HepG2 (cell line): ENCODE data around the gene RCOR1. TPM values are rescaled to one million over a fixed set of nuclear protein-coding genes. Genes with fewer than 3 reads are reported as not detected.
A peak's percentile ranks its signal among the peaks of the same experiment; 100 is the strongest.

Experiments
- ARHGAP35 ChIP-seq: sonication (generic); formaldehyde crosslinking; IDR thresholded peaks from 2 replicates; pipeline ENCODE4 v1.9.0; 2022; ENCODE audit warnings: mild to moderate bottlenecking, inconsistent platforms, moderate library complexity, missing genetic modification reagents, borderline replicate concordance
- HNF4A ChIP-seq: sonication (generic); formaldehyde crosslinking; IDR thresholded peaks from 2 replicates; pipeline ENCODE4 v1.4.0; 2020; ENCODE audit warnings: missing genetic modification reagents
- HNRNPK ChIP-seq: fragments of 200-400 bp; formaldehyde crosslinking; IDR thresholded peaks from 2 replicates; pipeline ENCODE4 v1.6.1; 2018; ENCODE audit warnings: low read length, low read depth, moderate library complexity, mild to moderate bottlenecking; ENCODE audit not compliant: poor library complexity, severe bottlenecking
- HNRNPL ChIP-seq: fragments of 200-400 bp; formaldehyde crosslinking; IDR thresholded peaks from 2 replicates; pipeline ENCODE4 v1.6.1; 2017; ENCODE audit warnings: mild to moderate bottlenecking, low read depth, low read length
- HOXA7 ChIP-seq: sonication (generic); formaldehyde crosslinking; IDR thresholded peaks from 2 replicates; pipeline ENCODE4 v1.8.1; 2022; ENCODE audit warnings: mild to moderate bottlenecking, missing genetic modification reagents, moderate library complexity
- PPARG ChIP-seq: conservative IDR thresholded peaks from 2 replicates; pipeline ENCODE4 v1.6.1; 2016; ENCODE audit warnings: missing biosample characterization, missing genetic modification reagents
- PRMT3 ChIP-seq: sonication (generic); formaldehyde crosslinking; IDR thresholded peaks from 2 replicates; pipeline ENCODE4 v1.8.1; 2022; ENCODE audit warnings: low read depth, mild to moderate bottlenecking, moderate library complexity, missing genetic modification reagents, borderline replicate concordance
- SIN3B ChIP-seq: fragments of 150-350 bp; IDR thresholded peaks from 2 replicates; pipeline ENCODE4 v1.6.1; 2014; ENCODE audit warnings: low read length
- ZBTB42 ChIP-seq: sonication (generic); formaldehyde crosslinking; IDR thresholded peaks from 2 replicates; pipeline ENCODE4 v1.5.0; 2020; ENCODE audit warnings: mild to moderate bottlenecking, missing genetic modification reagents
- ZNF251 ChIP-seq: sonication (generic); formaldehyde crosslinking; IDR thresholded peaks from 2 replicates; pipeline ENCODE4 v1.9.0; 2021; ENCODE audit warnings: mild to moderate bottlenecking, missing genetic modification reagents
- polyA plus RNA-seq, 8 experiments: library from polyadenylated mRNA; depleted of rRNA in 3 of 8; stranded (reverse) in 7 of 8; unstranded in 1 of 8; fragments of >200 nt; fragmentation: Illumina TruSeq in 4 of 8; extraction: Trizol in 4 of 8; gene quantifications; 2 replicates each; pipeline versions ENCODE4 v1.2.1 to v1.2.3, GENCODE V29; 2011 to 2016; ENCODE audit warnings: low read depth in 4 of 8, missing spikeins in 1 of 8, mixed read lengths in 1 of 8; ENCODE audit not compliant: insufficient read depth in 1 of 8
- total RNA-seq, 5 experiments: library from RNA; depleted of rRNA; stranded (reverse); fragments of >200 nt; fragmentation: Illumina TruSeq; extraction: Trizol; gene quantifications; 2 replicates each; pipeline ENCODE4 v1.2.3, GENCODE V29; 2016; ENCODE audit warnings: low read depth in 1 of 5
- TF ChIP-seq, protein P1 (sequence below): sonication (generic); formaldehyde crosslinking; IDR thresholded peaks from 2 replicates; pipeline ENCODE4 v1.5.1; 2020; ENCODE audit warnings: mild to moderate bottlenecking, moderate library complexity, missing genetic modification reagents
- TF ChIP-seq, protein P2 (sequence below): sonication (generic); formaldehyde crosslinking; IDR thresholded peaks from 2 replicates; pipeline ENCODE4 v1.4.0; 2020; ENCODE audit warnings: mild to moderate bottlenecking, low read depth, missing genetic modification reagents
- TF ChIP-seq, protein P3 (sequence below): sonication (generic); IDR thresholded peaks from 2 replicates; pipeline ENCODE4 v1.6.1; 2016; ENCODE audit warnings: low read depth, borderline replicate concordance
- TF ChIP-seq, protein P4 (sequence below): sonication (generic); formaldehyde crosslinking; IDR thresholded peaks from 2 replicates; pipeline ENCODE4 v1.5.0; 2020; ENCODE audit warnings: missing genetic modification reagents
- TF ChIP-seq, protein P5 (sequence below): sonication (generic); formaldehyde crosslinking; IDR thresholded peaks from 2 replicates; pipeline ENCODE4 v1.8.0; 2022; ENCODE audit warnings: mild to moderate bottlenecking, missing genetic modification reagents; ENCODE audit not compliant: insufficient replicate concordance
- TF ChIP-seq, protein P6 (sequence below), 2 experiments: IDR thresholded peaks; 2 replicates each; pipeline ENCODE4 v1.6.1; 2011 to 2012; ENCODE audit warnings: low read length in 2 of 2, borderline replicate concordance in 1 of 2, low read depth in 1 of 2, mild to moderate bottlenecking in 1 of 2, moderate library complexity in 1 of 2
- TF ChIP-seq, protein P7 (sequence below): IDR thresholded peaks from 2 replicates; pipeline ENCODE4 v1.6.1; 2012; ENCODE audit warnings: inconsistent platforms

Gene RCOR1
- total and polyA plus RNA-seq, 2 of the 13 experiments (the other 11 are each of a cell fraction or from before 2014, with no cell fraction given), result 10.2 to 11.1 TPM

DNA sequence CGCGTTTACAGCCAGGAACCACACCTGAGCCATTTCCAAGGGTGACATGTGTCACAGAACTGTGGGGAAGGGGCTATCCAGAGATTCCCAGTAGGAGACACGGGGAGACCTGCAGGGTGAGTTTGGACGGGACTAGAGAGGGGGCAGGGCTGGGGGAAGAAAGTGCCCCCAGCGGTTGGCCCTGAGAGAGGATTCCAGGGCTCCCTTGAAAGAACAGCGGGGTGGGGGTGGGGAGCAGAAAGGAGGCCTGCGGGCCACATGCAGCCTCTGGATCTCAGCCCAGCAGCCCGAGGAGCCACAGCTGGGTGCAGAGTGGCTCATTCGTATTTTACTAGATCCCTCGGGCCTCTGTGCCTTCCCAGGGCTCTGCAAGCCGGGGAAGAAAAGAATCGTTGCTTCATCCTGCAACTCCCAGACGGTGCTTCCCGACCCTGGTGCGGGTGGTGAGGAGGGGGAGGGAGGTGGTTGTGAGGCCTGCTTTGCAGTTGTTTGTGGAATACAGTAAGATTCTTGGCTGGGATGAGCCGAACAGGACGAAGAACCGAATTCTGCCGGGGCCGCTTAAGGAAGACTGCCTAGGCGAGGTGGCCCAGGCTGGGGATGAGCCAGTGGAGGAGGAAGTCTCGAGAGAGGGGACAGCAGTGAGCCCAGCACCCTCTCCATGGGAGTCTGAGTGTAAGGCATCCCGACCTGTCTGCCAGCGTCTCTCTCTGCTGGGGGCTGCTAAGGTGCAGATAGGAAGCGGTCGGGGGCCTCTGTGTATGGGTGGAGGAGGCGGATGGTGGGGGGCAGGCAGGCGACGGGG is 46.8 kb upstream of the RCOR1 start (continued):
- TF ChIP-seq, protein P1, sequence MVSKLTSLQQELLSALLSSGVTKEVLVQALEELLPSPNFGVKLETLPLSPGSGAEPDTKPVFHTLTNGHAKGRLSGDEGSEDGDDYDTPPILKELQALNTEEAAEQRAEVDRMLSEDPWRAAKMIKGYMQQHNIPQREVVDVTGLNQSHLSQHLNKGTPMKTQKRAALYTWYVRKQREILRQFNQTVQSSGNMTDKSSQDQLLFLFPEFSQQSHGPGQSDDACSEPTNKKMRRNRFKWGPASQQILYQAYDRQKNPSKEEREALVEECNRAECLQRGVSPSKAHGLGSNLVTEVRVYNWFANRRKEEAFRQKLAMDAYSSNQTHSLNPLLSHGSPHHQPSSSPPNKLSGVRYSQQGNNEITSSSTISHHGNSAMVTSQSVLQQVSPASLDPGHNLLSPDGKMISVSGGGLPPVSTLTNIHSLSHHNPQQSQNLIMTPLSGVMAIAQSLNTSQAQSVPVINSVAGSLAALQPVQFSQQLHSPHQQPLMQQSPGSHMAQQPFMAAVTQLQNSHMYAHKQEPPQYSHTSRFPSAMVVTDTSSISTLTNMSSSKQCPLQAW (CRISPR knock-in tag), result no peak
- TF ChIP-seq SIN3B (no peak), ZBTB42 (CRISPR knock-in tag) (no peak), HOXA7 (CRISPR knock-in tag) (no peak), HNF4A (CRISPR knock-in tag) (0 out of 2 replicates have a peak, but pooled peaks have one; percentile 24), ARHGAP35 (no peak), PRMT3 (no peak), HNRNPK (no peak), ZNF251 (CRISPR knock-in tag) (no peak), HNRNPL (0 out of 2 replicates have a peak, but pooled peaks have one; percentile 14), PPARG (CRISPR knock-in tag) (no peak)
- TF ChIP-seq, protein P2, sequence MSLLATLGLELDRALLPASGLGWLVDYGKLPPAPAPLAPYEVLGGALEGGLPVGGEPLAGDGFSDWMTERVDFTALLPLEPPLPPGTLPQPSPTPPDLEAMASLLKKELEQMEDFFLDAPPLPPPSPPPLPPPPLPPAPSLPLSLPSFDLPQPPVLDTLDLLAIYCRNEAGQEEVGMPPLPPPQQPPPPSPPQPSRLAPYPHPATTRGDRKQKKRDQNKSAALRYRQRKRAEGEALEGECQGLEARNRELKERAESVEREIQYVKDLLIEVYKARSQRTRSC (CRISPR knock-in tag), result no peak
- TF ChIP-seq, protein P3, sequence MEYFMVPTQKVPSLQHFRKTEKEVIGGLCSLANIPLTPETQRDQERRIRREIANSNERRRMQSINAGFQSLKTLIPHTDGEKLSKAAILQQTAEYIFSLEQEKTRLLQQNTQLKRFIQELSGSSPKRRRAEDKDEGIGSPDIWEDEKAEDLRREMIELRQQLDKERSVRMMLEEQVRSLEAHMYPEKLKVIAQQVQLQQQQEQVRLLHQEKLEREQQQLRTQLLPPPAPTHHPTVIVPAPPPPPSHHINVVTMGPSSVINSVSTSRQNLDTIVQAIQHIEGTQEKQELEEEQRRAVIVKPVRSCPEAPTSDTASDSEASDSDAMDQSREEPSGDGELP, result peak; percentile 42; the same call in 1 of the 2 replicates
- TF ChIP-seq, protein P4, sequence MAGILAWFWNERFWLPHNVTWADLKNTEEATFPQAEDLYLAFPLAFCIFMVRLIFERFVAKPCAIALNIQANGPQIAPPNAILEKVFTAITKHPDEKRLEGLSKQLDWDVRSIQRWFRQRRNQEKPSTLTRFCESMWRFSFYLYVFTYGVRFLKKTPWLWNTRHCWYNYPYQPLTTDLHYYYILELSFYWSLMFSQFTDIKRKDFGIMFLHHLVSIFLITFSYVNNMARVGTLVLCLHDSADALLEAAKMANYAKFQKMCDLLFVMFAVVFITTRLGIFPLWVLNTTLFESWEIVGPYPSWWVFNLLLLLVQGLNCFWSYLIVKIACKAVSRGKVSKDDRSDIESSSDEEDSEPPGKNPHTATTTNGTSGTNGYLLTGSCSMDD (CRISPR knock-in tag), result no peak
- TF ChIP-seq, protein P5, sequence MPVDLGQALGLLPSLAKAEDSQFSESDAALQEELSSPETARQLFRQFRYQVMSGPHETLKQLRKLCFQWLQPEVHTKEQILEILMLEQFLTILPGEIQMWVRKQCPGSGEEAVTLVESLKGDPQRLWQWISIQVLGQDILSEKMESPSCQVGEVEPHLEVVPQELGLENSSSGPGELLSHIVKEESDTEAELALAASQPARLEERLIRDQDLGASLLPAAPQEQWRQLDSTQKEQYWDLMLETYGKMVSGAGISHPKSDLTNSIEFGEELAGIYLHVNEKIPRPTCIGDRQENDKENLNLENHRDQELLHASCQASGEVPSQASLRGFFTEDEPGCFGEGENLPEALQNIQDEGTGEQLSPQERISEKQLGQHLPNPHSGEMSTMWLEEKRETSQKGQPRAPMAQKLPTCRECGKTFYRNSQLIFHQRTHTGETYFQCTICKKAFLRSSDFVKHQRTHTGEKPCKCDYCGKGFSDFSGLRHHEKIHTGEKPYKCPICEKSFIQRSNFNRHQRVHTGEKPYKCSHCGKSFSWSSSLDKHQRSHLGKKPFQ (CRISPR knock-in tag), result no peak
- TF ChIP-seq, protein P6, sequence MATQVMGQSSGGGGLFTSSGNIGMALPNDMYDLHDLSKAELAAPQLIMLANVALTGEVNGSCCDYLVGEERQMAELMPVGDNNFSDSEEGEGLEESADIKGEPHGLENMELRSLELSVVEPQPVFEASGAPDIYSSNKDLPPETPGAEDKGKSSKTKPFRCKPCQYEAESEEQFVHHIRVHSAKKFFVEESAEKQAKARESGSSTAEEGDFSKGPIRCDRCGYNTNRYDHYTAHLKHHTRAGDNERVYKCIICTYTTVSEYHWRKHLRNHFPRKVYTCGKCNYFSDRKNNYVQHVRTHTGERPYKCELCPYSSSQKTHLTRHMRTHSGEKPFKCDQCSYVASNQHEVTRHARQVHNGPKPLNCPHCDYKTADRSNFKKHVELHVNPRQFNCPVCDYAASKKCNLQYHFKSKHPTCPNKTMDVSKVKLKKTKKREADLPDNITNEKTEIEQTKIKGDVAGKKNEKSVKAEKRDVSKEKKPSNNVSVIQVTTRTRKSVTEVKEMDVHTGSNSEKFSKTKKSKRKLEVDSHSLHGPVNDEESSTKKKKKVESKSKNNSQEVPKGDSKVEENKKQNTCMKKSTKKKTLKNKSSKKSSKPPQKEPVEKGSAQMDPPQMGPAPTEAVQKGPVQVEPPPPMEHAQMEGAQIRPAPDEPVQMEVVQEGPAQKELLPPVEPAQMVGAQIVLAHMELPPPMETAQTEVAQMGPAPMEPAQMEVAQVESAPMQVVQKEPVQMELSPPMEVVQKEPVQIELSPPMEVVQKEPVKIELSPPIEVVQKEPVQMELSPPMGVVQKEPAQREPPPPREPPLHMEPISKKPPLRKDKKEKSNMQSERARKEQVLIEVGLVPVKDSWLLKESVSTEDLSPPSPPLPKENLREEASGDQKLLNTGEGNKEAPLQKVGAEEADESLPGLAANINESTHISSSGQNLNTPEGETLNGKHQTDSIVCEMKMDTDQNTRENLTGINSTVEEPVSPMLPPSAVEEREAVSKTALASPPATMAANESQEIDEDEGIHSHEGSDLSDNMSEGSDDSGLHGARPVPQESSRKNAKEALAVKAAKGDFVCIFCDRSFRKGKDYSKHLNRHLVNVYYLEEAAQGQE (IDR thresholded peaks at IDR 0.05; ENCODE audit: borderline replicate concordance in 1 of 2, low read depth in 1 of 2, low read length in 2 of 2), result peak in 1 of 2 experiments; percentile 37; a peak in 1 of 4 replicates
- TF ChIP-seq, protein P7, sequence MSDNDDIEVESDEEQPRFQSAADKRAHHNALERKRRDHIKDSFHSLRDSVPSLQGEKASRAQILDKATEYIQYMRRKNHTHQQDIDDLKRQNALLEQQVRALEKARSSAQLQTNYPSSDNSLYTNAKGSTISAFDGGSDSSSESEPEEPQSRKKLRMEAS, result peak; percentile 63
